HUDEP-2 (cell line): Measurements from ENCODE around the gene TRIB2.

Experiments used
- DNase-seq, 76 experiments: peaks; one replicate each; lab custom pipeline; 2025; ENCODE audit not compliant: unreplicated experiment in 76 of 76; lab: John Stamatoyannopoulos, UW

TRIB2 gene

GRCh38 chr2:12770300-12770968 is 53.7 kb downstream of the TRIB2 start:
- no peak for DNase-seq

GRCh38 chr2:12771154-12771553 is 54.4 kb downstream of the TRIB2 start:
- no peak for DNase-seq

- no peak for DNase-seq
Measured at GRCh38 chr2:12773586-12774394, 57.1 kb downstream of the TRIB2 start.

GRCh38 chr2:12774395-12774727 is 57.6 kb downstream of the TRIB2 start:
- no peak for DNase-seq

GRCh38 chr2:12776521-12776961 is 59.8 kb downstream of the TRIB2 start:
- no peak for DNase-seq

- DNase-seq, result no peak
Measured at GRCh38 chr2:12778369-12778768, 61.6 kb downstream of the TRIB2 start.

- no peak for DNase-seq
Measured at GRCh38 chr2:12778811-12779579, 62.3 kb downstream of the TRIB2 start.

GRCh38 chr2:12781329-12781728 is 64.6 kb downstream of the TRIB2 start:
- no peak for DNase-seq

GRCh38 chr2:12787891-12788801 is 71.4 kb downstream of the TRIB2 start:
- DNase-seq, result no peak

GRCh38 chr2:12791906-12792305 is 75.2 kb downstream of the TRIB2 start:
- DNase-seq, result no peak
